GM12872 (cell line): ENCODE results near the gene PRICKLE1.

Experiments used
- TF ChIP-seq, protein P1 (sequence below): IDR thresholded peaks from 3 replicates; pipeline ENCODE4 v1.5.1; 2011; ENCODE audit warnings: low read depth, mild to moderate bottlenecking, low read length, moderate library complexity; ENCODE audit not compliant: insufficient read depth

Gene PRICKLE1

DNA sequence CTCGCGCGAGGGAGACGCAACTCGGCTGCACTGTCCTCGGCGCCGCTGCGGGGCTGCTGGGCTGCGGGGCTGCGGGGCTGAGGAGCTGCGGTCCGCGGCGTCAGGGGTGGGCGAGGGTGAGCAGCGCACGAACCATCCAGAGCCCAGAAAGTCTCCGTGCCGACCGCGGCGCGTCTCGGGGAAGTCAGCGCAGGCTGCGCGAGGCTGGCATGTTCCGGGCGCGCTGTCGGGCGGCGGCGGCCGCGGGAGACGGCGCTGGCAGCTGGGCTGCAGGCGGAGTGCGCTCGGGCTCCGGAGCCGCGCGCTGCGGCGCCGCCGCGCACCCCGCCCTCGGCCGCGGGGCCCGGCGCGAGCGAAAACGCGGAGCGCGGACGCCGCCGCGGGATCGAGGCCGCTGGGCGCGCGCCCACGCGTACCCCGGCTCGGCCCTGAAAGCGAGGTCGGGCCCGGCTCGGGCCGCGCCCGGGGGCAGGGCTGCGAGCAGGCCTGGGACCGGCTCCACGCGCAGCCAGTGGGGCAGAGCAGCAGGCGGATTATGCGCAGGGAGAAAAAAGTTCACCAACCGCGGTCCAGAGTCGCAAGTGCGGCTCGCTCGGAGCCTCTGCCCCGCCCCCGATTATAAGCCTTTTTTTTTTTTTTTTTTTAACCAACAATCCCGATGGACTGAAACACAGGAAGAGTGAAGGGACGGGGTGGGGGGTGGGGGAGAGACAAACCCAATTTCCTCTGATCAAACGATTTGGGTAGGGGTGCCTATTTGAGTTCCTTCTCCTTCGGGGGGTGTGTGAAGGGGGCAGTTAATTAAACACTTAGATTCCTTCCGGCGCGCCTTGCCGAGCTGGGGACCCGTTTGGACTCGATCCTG lies at the start of gene PRICKLE1:
TSS of gene PRICKLE1 (minus strand) at position 282 of the 865 bp plus-strand sequence. CDS start 117,230 bp downstream, outside the sequence.
- TF ChIP-seq, protein P1, sequence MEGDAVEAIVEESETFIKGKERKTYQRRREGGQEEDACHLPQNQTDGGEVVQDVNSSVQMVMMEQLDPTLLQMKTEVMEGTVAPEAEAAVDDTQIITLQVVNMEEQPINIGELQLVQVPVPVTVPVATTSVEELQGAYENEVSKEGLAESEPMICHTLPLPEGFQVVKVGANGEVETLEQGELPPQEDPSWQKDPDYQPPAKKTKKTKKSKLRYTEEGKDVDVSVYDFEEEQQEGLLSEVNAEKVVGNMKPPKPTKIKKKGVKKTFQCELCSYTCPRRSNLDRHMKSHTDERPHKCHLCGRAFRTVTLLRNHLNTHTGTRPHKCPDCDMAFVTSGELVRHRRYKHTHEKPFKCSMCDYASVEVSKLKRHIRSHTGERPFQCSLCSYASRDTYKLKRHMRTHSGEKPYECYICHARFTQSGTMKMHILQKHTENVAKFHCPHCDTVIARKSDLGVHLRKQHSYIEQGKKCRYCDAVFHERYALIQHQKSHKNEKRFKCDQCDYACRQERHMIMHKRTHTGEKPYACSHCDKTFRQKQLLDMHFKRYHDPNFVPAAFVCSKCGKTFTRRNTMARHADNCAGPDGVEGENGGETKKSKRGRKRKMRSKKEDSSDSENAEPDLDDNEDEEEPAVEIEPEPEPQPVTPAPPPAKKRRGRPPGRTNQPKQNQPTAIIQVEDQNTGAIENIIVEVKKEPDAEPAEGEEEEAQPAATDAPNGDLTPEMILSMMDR = no peak

DNA sequence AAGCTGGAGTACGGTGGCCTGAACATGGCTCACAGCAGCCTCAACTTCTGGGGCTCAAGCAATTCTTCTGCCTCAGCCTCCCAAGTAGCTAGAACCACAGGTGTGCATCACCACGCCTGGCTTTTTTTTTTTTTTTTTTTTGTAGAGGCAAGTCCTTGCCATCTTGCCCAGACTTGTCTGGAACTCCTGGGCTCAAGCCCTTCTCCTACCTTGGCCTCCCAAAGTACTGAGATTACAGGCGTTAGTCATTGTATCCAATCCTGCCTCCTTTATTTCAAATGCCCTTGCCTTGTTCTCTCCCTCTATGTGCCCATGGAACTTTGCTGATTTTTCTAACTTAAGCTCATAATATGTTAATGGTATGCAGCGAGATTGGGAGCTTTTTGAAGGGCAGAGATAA lies 49.2 kb upstream of the PRICKLE1 start:
- TF ChIP-seq, protein P1 = no peak

DNA sequence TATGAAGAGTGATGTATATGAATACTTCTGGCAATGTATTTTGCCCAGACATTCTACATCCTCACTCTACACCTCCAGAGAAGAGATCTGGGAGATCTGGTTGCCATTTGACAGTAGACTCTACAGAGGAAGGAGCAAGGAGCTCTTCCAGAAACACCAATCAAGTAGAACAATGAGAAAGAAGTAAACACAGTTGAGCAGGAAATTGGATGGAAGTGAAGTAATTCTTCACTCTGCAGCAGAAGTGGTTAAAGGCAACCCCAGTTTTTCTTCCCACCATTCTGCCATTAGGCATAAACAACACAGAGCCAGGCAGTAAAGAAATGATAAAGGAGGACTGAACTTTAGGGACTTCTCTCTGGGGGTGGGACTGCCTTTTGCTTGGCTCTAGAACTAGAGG lies 48.5 kb upstream of the PRICKLE1 start:
- TF ChIP-seq, protein P1 = no peak

DNA sequence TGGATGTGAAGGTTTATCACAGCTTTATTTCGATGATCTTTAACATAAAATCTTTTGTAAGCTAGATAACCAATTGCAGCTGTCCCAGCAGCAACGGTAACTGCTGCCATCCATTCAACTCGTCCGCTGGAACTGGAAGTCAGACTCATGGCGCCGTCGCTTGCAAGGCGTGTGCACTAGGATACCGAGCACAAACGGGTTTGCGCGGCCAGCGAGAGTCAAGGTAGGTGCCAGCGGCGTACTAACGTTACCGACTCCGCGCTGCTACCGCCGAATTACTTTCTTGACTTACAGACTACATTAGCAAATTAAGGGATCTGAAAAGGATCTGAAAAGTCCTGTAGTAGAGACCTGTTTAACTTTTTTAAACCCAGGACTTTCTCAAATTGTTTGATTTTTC lies 47.4 kb upstream of the PRICKLE1 start:
- TF ChIP-seq, protein P1 = no peak

DNA sequence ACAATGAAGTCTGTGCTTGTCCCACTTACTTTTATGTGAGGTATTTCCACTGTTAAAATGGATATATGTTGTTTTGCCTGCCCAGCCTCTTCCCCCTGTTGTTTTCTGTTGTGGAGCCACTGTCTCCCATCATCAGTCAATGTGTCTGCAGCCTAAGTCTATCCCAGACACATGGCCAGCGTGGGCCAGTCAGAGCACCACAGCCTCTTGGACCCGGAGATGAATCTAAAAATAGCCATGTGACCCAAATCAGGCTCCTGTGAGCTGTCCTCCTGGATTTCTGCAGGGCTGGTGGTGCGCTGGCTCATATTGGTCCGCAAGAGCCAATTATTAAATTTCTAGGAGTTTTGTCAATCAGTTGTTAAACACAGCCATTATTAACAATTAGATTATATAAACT lies 44.0 kb upstream of the PRICKLE1 start:
- TF ChIP-seq, protein P1 = no peak

DNA sequence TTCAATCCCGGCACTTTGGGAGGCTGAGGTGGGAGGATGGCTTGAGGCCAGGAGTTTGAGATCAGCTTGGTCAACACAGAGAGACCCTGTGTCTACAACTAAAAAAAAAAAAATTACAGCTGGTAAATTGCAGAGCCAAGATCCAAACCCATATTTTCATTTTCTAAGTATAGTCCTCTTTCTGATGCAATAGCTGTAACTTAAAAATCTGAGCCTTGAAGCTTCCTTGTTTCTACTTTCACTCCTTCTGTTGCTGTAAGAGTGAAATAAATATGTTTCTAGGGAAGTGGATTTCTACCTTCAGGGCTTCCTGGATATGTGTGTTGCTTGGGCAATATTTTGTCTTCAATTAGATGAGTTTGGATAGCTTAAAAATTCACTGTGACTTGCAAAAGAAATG lies 42.0 kb upstream of the PRICKLE1 start:
- TF ChIP-seq, protein P1 = no peak

DNA sequence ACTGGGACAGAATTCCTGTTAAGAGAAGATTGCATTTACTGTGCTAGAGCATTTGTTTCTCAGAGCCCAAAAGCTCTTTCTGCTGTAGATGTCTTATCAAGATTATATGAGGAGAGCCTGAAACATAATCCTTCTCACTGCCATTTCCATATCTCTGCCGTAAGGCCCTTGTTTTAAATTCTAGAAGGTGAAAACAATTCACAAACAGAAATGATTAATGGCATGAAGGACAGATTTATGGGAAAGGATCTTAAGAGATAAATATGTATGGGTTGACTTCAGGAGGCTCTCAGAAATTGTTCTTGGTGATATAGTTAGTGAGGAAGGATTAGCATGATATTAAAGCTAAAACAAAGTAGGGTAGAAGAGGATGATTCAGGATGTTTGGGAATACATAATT lies 40.8 kb upstream of the PRICKLE1 start:
- TF ChIP-seq, protein P1 = no peak
